ENCODE measurements around the gene MAPK8.

MAPK8 gene

GRCh38 chr10:48464871-48465736, 158.6 kb downstream of the MAPK8 start:
- DNase-seq, result no peak

DNA sequence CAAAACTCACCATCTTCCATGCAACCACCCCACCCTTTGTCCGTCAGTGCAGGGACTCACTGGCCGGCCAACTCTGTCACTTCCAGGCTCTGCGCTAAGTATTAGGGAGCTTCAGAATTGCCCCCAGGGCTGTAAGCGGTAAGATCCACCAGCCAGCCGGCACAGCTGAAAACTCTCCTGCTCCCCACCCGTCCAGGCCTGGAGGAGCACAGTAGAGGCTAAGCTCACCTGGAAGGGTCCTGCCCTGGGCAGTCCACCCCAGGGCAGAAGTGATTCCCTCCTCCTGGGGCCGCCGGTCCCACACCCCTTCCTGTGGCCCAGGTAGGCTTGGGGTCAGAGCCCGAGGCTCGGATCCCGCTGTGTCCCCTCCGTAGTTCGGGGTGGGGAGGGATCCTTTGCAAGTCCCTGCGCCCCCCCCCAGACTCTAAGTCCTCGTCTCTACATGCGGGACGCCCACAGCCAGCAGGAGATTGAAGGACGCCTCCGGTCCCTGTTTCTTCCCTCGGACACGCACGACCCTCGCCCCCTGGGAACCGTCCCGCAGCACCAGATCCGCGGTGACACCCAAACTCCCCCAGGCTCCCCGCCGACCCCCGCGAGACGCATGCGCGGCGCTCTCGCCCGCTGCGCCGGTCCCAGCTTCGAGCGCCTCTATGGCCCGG, 159.5 kb downstream of the MAPK8 start:
- no peak for DNase-seq

- DNase-seq, result no peak
Measured at GRCh38 chr10:48466611-48467240, 160.2 kb downstream of the MAPK8 start.

GRCh38 chr10:48467669-48468068, 161.2 kb downstream of the MAPK8 start:
- no peak for DNase-seq

DNA sequence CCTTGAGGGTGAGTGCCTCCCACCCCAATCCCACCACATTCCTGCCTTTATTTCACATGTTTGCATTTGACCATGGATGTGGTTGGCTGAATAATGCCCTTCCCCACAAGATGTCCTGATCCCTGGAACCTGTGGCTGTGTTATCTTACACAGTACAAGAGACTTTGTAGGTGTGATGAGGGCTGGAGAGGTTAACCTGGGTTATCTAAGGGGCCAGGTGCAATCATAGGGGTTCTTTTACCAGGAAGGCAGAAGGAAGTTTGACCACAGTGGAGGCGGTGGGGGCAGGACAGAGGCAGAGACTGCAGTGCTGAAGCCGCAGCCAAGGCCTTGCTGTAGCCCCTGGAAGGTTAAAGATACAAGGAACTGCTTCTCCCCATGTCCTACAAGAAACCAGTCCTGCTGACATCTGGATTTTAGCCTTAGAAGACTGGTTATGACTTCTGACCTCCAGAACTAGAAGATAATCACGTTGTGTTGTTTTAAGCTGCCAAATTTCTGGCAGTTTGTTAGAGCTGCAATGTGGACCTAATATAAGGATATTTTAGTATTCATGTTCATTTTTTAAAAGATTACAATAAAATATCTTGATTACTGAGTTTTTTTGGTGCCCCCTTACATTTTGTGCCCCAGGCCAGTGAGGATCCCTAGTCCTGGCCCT, 161.8 kb downstream of the MAPK8 start:
- no peak for DNase-seq

DNA sequence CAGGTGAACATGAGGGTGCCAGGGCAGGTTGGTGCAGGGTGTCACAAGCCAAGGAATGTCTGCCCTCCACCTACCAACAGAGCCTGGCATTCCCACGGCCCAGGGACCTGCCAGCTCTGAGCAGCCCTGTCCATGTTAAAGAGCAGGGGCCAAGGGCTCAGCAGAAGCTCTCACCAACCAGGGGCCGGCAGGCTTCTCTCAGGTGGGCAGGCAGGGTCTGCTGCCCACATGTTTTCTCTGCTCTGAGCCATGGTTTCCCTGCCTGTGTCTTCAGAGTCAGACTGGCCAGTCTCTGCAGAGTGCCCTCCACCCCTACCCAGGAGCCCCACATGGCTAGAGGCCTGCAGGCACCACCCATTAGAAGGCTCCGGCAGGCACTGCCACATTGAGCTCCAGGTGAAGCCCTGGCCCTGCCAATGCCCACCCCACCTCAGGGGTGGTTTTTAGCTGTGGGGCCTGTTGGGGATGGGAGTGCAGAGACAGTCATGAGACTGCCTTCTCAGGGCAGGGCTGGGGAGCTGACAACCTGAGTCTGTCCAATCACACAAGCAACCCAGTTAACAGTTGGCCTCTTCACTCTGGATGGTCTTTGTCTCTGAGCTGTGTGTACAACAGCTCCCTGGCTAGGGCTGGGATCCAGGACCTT, 162.5 kb downstream of the MAPK8 start:
- DNase-seq, result no peak

DNA sequence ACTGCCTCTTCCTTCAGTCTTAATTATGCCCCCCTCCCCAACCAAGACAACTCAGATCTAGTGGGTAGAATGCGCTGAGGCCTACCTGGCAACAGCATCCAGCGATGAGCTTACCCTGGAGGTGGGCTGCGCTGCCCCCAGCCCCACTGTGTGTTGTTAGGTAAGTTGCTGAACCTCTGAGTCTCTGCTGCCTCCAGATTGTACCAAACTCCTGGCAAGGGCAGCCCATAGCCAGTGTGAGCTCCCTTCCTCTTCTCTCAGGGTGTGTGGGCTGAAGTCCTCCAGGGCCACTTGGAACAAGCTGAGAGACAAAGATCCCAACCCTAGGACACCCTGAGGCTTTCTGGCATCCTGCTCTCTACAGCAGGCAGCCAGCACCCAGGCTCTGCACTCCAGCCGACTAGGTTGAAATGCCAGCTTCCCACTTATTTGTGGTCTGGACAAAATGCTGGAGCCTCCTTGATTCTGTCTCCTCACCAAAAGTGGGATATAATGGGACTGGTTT, 163.1 kb downstream of the MAPK8 start:
- no peak for DNase-seq

GRCh38 chr10:48470115-48470892, 163.8 kb downstream of the MAPK8 start:
- no peak for DNase-seq

- DNase-seq, result no peak
Measured at GRCh38 chr10:48470893-48471805, 164.7 kb downstream of the MAPK8 start.

- DNase-seq, result no peak
Measured at GRCh38 chr10:48472501-48473069, 166.1 kb downstream of the MAPK8 start.

DNA sequence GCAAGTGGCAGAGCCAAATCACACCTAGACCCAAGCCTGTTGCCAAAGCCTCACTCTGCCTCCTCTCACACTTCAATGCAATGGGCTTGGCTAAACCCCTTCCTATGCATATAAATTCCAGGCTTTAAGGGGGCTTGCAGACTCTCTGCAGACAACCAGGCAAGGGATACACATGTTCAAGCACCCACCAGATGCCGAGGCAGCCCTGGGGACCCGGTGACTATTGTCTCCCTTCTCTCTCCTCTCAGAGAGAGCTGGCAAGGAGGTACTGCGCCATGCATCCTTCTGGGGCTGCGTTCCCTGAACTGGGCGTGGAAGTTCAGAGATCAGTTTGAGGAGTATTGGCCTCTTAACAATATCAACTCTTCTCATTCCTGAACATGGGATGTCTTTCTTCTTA, 167.2 kb downstream of the MAPK8 start:
- no peak for DNase-seq

- DNase-seq, result no peak
Measured at GRCh38 chr10:48474765-48475365, 168.4 kb downstream of the MAPK8 start.

DNA sequence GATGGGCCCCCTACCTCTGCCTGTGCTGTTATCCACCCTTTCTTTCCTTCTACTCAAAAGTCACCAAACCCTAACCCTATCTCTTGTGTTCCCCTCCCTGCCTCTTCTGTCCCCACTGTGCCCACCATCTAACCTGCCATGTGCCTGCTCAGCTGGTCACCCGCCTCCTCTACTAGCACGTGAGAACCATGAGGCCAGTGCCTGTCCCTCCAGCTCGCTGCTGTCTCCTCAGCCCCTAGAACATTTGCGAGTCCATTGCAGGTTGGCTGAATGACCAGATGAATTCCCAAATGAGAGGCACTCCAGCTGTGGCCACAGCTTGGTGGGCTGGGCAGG, 169.4 kb downstream of the MAPK8 start:
- no peak for DNase-seq

- no peak for DNase-seq
Measured at GRCh38 chr10:48476279-48476982, 170.0 kb downstream of the MAPK8 start.

- no peak for DNase-seq
Measured at GRCh38 chr10:48477141-48477540, 170.7 kb downstream of the MAPK8 start.

DNA sequence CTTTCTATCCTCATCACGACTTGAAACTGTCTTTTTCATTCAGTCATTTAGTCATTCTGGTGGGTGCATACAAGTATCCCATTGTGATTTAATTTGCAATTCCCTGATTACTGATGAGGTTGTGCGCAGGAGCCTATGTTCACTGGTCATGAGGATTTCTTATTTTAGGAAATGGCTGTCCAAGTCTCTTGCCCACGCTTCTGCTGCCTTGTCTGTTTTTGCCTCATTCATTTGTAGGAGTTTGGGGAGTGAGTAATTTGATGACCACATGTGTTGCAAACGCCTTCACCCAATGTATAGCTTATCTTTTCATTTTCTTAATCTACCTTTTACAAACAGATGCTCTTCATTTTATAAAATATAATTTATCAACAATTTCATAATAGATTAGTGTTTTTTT, 171.1 kb downstream of the MAPK8 start:
- DNase-seq, result no peak

GRCh38 chr10:48478469-48478868, 172.0 kb downstream of the MAPK8 start:
- DNase-seq, result no peak

DNA sequence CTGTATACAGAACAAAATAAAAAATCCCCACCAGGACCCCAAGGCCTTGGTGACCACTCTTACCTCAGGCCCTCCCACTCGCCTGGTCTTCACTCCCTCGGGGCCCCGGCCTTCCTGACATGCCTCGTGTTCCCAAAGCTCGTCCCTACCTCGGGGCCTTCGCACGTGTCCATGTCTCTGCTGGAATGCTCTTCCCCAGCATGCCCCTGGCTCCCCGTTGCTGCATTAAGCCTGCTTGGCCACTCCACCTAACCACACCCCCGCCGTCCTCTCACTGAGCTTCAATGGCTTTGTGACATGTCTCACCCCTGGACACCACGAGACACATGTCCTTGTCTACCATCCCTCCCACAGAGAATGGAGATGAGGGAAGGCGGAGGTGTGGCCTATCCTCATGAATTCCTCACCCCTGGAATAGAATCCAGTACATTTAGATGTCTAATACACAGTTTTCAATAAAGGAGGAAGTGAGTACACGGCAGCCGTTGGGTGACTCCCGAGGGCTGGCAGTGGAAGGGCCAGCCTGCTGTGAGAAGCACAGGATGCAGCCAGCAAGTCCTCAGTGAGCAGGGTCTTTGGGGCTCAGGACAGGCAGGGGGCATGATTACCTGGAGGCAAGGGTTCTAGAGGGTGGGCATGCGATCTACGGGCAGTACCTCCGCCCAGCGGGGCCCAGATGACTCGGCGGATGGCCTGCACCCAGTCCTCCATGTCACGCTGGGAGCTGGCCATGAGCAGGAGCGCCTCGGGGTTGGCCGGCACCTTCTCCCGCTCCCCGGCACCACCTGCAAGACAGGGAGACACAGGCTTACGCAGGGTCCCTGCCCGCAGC, 172.7 kb downstream of the MAPK8 start:
- DNase-seq, result no peak
